Measurements from ENCODE around the gene AATK.

The AATK gene

DNA sequence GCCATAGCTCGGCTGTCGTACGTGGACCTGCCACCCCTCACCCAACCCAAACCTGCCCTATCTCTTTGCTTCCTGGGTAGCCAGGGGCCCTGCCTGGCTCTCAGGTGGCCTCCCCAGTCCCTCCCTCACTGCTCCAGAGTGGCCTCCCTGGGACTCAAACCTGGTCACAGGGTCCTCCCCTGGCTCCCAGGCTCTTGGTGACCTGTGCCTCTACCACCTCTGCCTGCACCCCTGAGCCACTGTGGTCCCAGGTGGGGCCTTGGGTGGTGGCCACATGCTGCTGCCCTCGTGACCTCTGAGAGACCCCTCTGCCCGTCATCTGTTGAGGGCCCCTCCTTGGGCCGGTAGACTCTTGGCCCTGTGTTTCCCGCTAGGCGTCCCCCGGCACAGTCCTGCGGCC lies 65.4 kb downstream of the AATK start:
- ATAC-seq (ENCODE audit: low read depth) (no peak), DNase-seq (ENCODE audit: low spot score) (no peak)
- no peak overlapping the region for H3K27ac ChIP-seq (ENCODE audit: poor library complexity, severe bottlenecking)
- no peaks in the 10 kb centered on the region for H3K9me3 ChIP-seq (ENCODE audit: severe bottlenecking)
- no peak overlapping the region for H3K4me3 ChIP-seq (ENCODE audit: severe bottlenecking)
- no peaks in the 10 kb centered on the region for H3K27me3 ChIP-seq (ENCODE audit: insufficient read depth, poor library complexity, severe bottlenecking)
- no peak for TF ChIP-seq CTCF (IDR thresholded peaks at IDR 0.05; ENCODE audit: poor library complexity, severe bottlenecking)
- H3K36me3 ChIP-seq (ENCODE audit: low read depth): peaks cover 56% of the 10 kb centered on the region
- peaks cover 19% of the 10 kb centered on the region for H3K4me1 ChIP-seq (ENCODE audit: insufficient read depth, poor library complexity, severe bottlenecking)

DNA sequence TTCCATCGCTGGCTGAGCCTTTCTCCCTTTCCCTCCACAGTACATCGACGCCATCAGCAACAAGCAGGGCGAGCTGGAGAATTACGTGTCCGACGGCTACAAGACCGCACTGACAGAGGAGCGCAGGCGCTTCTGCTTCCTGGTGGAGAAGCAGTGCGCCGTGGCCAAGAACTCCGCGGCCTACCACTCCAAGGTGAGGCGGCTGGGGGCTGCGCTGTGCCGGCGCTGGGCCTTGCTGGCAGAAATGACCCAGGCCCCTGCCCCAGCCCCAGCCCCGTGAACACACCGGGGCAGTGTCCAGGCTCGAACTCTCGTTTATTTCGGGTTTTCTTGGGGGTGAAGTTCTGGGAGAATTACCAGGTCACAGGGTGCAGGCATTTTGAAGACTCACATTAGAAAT lies 66.1 kb downstream of the AATK start:
- no peak for DNase-seq (ENCODE audit: low spot score)
- no peak overlapping the region for H3K4me3 ChIP-seq (ENCODE audit: severe bottlenecking)
- peaks cover 26% of the 10 kb centered on the region for H3K4me1 ChIP-seq (ENCODE audit: insufficient read depth, poor library complexity, severe bottlenecking)
- no peak for ATAC-seq (ENCODE audit: low read depth)
- no peak overlapping the region for H3K27ac ChIP-seq (ENCODE audit: poor library complexity, severe bottlenecking)
- peaks cover 48% of the 10 kb centered on the region for H3K36me3 ChIP-seq (ENCODE audit: low read depth)
- no peak for TF ChIP-seq CTCF (IDR thresholded peaks at IDR 0.05; ENCODE audit: poor library complexity, severe bottlenecking)
- no peaks in the 10 kb centered on the region for H3K27me3 ChIP-seq (ENCODE audit: insufficient read depth, poor library complexity, severe bottlenecking)
- H3K9me3 ChIP-seq (ENCODE audit: severe bottlenecking): no peaks in the 10 kb centered on the region

GRCh38 chr17:81097943-81098308 lies 68.1 kb downstream of the AATK start:
- Histone ChIP-seq H3K9me3 (ENCODE audit: severe bottlenecking) (no peaks in the 10 kb centered on the region), H3K36me3 (ENCODE audit: low read depth) (peaks cover 29% of the 10 kb centered on the region), H3K4me3 (ENCODE audit: severe bottlenecking) (no peak overlapping the region), H3K4me1 (ENCODE audit: insufficient read depth, poor library complexity, severe bottlenecking) (peaks cover 35% of the 10 kb centered on the region), H3K27ac (ENCODE audit: poor library complexity, severe bottlenecking) (peak overlapping the region; percentile 80), H3K27me3 (ENCODE audit: insufficient read depth, poor library complexity, severe bottlenecking) (no peaks in the 10 kb centered on the region)
- ATAC-seq (ENCODE audit: low read depth) (no peak), DNase-seq (ENCODE audit: low spot score) (no peak)
- no peak for TF ChIP-seq CTCF (IDR thresholded peaks at IDR 0.05; ENCODE audit: poor library complexity, severe bottlenecking)

GRCh38 chr17:81097134-81097942 lies 68.7 kb downstream of the AATK start:
- Histone ChIP-seq H3K4me3 (ENCODE audit: severe bottlenecking) (no peak overlapping the region), H3K4me1 (ENCODE audit: insufficient read depth, poor library complexity, severe bottlenecking) (peaks cover 40% of the 10 kb centered on the region), H3K27me3 (ENCODE audit: insufficient read depth, poor library complexity, severe bottlenecking) (no peaks in the 10 kb centered on the region), H3K27ac (ENCODE audit: poor library complexity, severe bottlenecking) (peak overlapping the region; percentile 80), H3K36me3 (ENCODE audit: low read depth) (peaks cover 25% of the 10 kb centered on the region), H3K9me3 (ENCODE audit: severe bottlenecking) (no peaks in the 10 kb centered on the region)
- TF ChIP-seq CTCF (IDR thresholded peaks at IDR 0.05; ENCODE audit: poor library complexity, severe bottlenecking): peak; percentile 88
- ATAC-seq (ENCODE audit: low read depth): peak; percentile 41
- DNase-seq (ENCODE audit: low spot score): no peak

DNA sequence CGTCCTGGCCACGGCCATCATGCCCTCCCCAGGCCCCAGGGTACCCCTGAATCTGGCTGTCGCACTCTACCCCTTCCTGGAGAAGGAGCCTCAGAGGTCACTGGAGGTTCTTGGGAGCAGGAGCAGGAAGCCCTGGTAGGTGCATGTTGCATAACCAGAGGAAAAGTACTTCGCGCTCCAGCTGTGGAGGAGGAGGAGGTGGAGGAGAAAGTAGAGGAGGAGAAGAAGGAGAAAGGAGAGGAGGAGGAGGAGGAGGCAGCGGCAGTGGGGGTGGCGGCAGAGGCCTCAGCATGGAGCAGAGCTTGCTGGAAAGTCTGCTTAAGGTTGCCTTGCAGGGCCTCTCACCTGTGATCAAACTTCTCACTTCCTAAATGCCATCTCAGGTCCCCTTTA lies 69.3 kb downstream of the AATK start:
- Histone ChIP-seq H3K27ac (ENCODE audit: poor library complexity, severe bottlenecking) (peak overlapping the region; percentile 80), H3K27me3 (ENCODE audit: insufficient read depth, poor library complexity, severe bottlenecking) (no peaks in the 10 kb centered on the region), H3K36me3 (ENCODE audit: low read depth) (peaks cover 19% of the 10 kb centered on the region), H3K4me1 (ENCODE audit: insufficient read depth, poor library complexity, severe bottlenecking) (peaks cover 44% of the 10 kb centered on the region), H3K9me3 (ENCODE audit: severe bottlenecking) (no peaks in the 10 kb centered on the region), H3K4me3 (ENCODE audit: severe bottlenecking) (no peak overlapping the region)
- ATAC-seq (ENCODE audit: low read depth) (no peak), DNase-seq (ENCODE audit: low spot score) (no peak)
- TF ChIP-seq CTCF (IDR thresholded peaks at IDR 0.05; ENCODE audit: poor library complexity, severe bottlenecking): no peak
